Liver (tissue), 9 donors: ENCODE data around the gene TMEM123. TPM values are rescaled to one million over a fixed set of nuclear protein-coding genes. Genes with fewer than 3 reads are reported as not detected.

Source experiments
- DNase-seq: peaks from one replicate; pipeline ENCODE4 v3.0.0-alpha.2; 2017; ENCODE audit warnings: low spot score
- H3K27ac ChIP-seq, 2 donors: one replicate each; pipeline ENCODE4 v1.7.0; 2013; ENCODE audit warnings: inconsistent platforms in 2 of 2, low read length in 2 of 2, control low read depth in 1 of 2, low read depth in 1 of 2, mild to moderate bottlenecking in 1 of 2
- H3K27me3 ChIP-seq, 4 donors: one replicate each; pipeline versions ENCODE4 v1.6.1 to v1.7.0; 2013; ENCODE audit warnings: low read length in 3 of 4, inconsistent platforms in 1 of 4, mild to moderate bottlenecking in 1 of 4, moderate library complexity in 1 of 4; ENCODE audit not compliant: control insufficient read depth in 4 of 4, insufficient read depth in 4 of 4
- H3K36me3 ChIP-seq, 4 donors: one replicate each; pipeline versions ENCODE4 v1.6.1 to v1.7.0; 2013; ENCODE audit warnings: low read length in 3 of 4, mild to moderate bottlenecking in 3 of 4, low read depth in 1 of 4, moderate library complexity in 1 of 4; ENCODE audit not compliant: control insufficient read depth in 4 of 4, insufficient read depth in 3 of 4
- H3K4me1 ChIP-seq, 4 donors: one replicate each; pipeline versions ENCODE4 v1.6.1 to v1.7.0; 2013; ENCODE audit warnings: low read length in 3 of 4, mild to moderate bottlenecking in 3 of 4, moderate library complexity in 1 of 4; ENCODE audit not compliant: control insufficient read depth in 4 of 4, insufficient read depth in 4 of 4
- H3K4me3 ChIP-seq, 3 donors: one replicate each; pipeline versions ENCODE4 v1.6.1 to v1.7.0; 2013; ENCODE audit warnings: low read length in 3 of 3, control low read depth in 1 of 3, low read depth in 1 of 3, mild to moderate bottlenecking in 1 of 3
- H3K9ac ChIP-seq, 2 donors: one replicate each; pipeline ENCODE4 v1.7.0; 2013; ENCODE audit warnings: low read length in 2 of 2, mild to moderate bottlenecking in 2 of 2, moderate library complexity in 2 of 2, control low read depth in 1 of 2, low read depth in 1 of 2
- H3K9me3 ChIP-seq, 4 donors: one replicate each; pipeline versions ENCODE4 v1.6.1 to v1.7.0; 2013; ENCODE audit warnings: low read length in 3 of 4; ENCODE audit not compliant: control insufficient read depth in 4 of 4
- EGR1 ChIP-seq, 2 donors: IDR thresholded peaks; 2 replicates each; pipeline ENCODE4 v1.6.1; 2016 to 2018; ENCODE audit warnings: antibody characterized with exemption in 2 of 2, low read depth in 2 of 2
- FOXA1 ChIP-seq: IDR thresholded peaks from 2 replicates; pipeline ENCODE4 v1.6.1; 2016; ENCODE audit warnings: antibody characterized with exemption
- FOXA2 ChIP-seq: IDR thresholded peaks from 2 replicates; pipeline ENCODE4 v1.6.1; 2016; ENCODE audit warnings: antibody characterized with exemption
- GABPA ChIP-seq, 2 donors: IDR thresholded peaks in 1 of 2; conservative IDR thresholded peaks in 1 of 2; 2 replicates each; pipeline ENCODE4 v1.6.1; 2016; ENCODE audit warnings: antibody characterized with exemption in 2 of 2, mild to moderate bottlenecking in 1 of 2, moderate library complexity in 1 of 2
- HNF4A ChIP-seq, 2 donors: conservative IDR thresholded peaks; 2 replicates each; pipeline ENCODE4 v1.6.1; 2016; ENCODE audit warnings: antibody characterized with exemption in 2 of 2, mild to moderate bottlenecking in 2 of 2
- HNF4G ChIP-seq: IDR thresholded peaks from 2 replicates; pipeline ENCODE4 v1.6.1; 2016; ENCODE audit warnings: antibody characterized with exemption
- JUND ChIP-seq, 2 donors: IDR thresholded peaks; 2 replicates each; pipeline ENCODE4 v1.6.1; 2016; ENCODE audit warnings: antibody characterized with exemption in 2 of 2
- NR2F2 ChIP-seq: IDR thresholded peaks from 2 replicates; pipeline ENCODE4 v1.6.1; 2016; ENCODE audit warnings: antibody characterized with exemption
- RAD21 ChIP-seq, 2 donors: IDR thresholded peaks; 2 replicates each; pipeline ENCODE4 v1.6.1; 2016; ENCODE audit warnings: antibody characterized with exemption in 2 of 2, mild to moderate bottlenecking in 2 of 2
- RXRA ChIP-seq, 2 donors: IDR thresholded peaks; 2 replicates each; pipeline ENCODE4 v1.6.1; 2017 to 2018; ENCODE audit warnings: antibody characterized with exemption in 2 of 2, mild to moderate bottlenecking in 1 of 2
- SP1 ChIP-seq: IDR thresholded peaks from 2 replicates; pipeline ENCODE4 v1.6.1; 2018; ENCODE audit warnings: antibody characterized with exemption, mild to moderate bottlenecking
- TAF1 ChIP-seq: conservative IDR thresholded peaks from 2 replicates; pipeline ENCODE4 v1.6.1; 2016; ENCODE audit warnings: antibody characterized with exemption, mild to moderate bottlenecking
- YY1 ChIP-seq: IDR thresholded peaks from 2 replicates; pipeline ENCODE4 v1.6.1; 2016; ENCODE audit warnings: antibody characterized with exemption, mild to moderate bottlenecking
- WGBS: extraction: QIAGEN DNeasy Blood & Tissue Kit; methylation state at CpG from one replicate; pipeline ENCODE4 v1.1.7; 2013; 5-methylcytosine and 5-hydroxymethylcytosine counted together
- polyA plus RNA-seq, 2 donors: library from polyadenylated mRNA; stranded (reverse) in 1 of 2; unstranded in 1 of 2; fragments of 200-250 nt in 1 of 2; fragments of >200 nt in 1 of 2; fragmentation: Nextera tagmentation in 1 of 2; extraction: Ambion mirVana in 1 of 2; gene quantifications; one replicate each; pipeline versions ENCODE4 v1.2.1 to v1.2.3, GENCODE V29; 2013 to 2015
- total RNA-seq, 2 donors: library from RNA; depleted of rRNA; stranded (reverse); fragments of >200 nt; gene quantifications; one replicate each; pipeline ENCODE4 v1.2.3, GENCODE V29; 2014
- TF ChIP-seq, protein P1 (sequence below): IDR thresholded peaks from 2 replicates; pipeline ENCODE4 v1.6.1; 2016; ENCODE audit warnings: antibody characterized with exemption
- TF ChIP-seq, protein P2 (sequence below): IDR thresholded peaks from 2 replicates; pipeline ENCODE4 v1.6.1; 2016; ENCODE audit warnings: antibody characterized with exemption
- TF ChIP-seq, protein P3 (sequence below): IDR thresholded peaks from 2 replicates; pipeline ENCODE4 v1.6.1; 2016; ENCODE audit warnings: antibody characterized with exemption, mild to moderate bottlenecking
- TF ChIP-seq, protein P4 (sequence below): fragments of 150-350 bp; IDR thresholded peaks from 2 replicates; pipeline ENCODE4 v1.5.1; 2017; ENCODE audit warnings: improper control_type of control experiment, low read depth, low read length; ENCODE audit not compliant: missing input control
- TF ChIP-seq, protein P5 (sequence below): IDR thresholded peaks from 2 replicates; pipeline ENCODE4 v1.6.1; 2016; ENCODE audit warnings: antibody characterized with exemption
- donor health status: healthy.
- donor health status: healthy.
- donor health status: healthy.
- donor health status: healthy.
- donor health status: healthy.

The TMEM123 gene
- total and polyA plus RNA-seq, 4 donors, result 101 to 140 (median 107) TPM

DNA sequence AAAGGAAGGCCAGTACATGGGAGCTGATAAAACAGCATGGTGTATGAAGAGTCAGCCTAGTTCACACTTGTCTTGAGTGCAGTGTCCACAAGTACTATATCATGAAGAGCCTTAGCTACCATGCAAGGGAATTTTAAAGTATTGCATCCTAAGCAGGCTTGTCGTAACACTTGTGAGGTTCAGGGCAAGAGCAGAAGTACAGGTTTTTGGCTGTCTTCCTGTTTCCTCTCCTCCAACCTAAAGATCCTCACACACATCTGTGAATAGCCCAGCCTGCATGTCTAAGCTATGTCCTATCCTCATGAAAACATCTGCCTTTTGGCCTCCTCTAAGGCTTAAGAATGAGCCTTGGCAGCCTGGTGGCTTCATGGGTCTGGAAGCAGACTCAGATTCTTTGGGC, 34.6 kb upstream of the TMEM123 start:
- DNase-seq, result no peak
- Histone ChIP-seq H3K9me3 (no peaks in the 10 kb centered on the region), H3K36me3 (no peaks in the 10 kb centered on the region), H3K27ac (no peak overlapping the region), H3K27me3 (no peaks in the 10 kb centered on the region), H3K9ac (no peak overlapping the region), H3K4me1 (peaks cover 3 to 9% (median 6%) of the 10 kb centered on the region in 4 donors), H3K4me3 (no peak overlapping the region)
- TF ChIP-seq FOXA1 (no peak), FOXA2 (no peak), HNF4G (no peak), RXRA (IDR thresholded peaks at IDR 0.05) (no peak), TAF1 (no peak), NR2F2 (no peak), SP1 (no peak)
- TF ChIP-seq, protein P1, sequence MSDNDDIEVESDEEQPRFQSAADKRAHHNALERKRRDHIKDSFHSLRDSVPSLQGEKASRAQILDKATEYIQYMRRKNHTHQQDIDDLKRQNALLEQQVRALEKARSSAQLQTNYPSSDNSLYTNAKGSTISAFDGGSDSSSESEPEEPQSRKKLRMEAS, result no peak
- TF ChIP-seq, protein P2, sequence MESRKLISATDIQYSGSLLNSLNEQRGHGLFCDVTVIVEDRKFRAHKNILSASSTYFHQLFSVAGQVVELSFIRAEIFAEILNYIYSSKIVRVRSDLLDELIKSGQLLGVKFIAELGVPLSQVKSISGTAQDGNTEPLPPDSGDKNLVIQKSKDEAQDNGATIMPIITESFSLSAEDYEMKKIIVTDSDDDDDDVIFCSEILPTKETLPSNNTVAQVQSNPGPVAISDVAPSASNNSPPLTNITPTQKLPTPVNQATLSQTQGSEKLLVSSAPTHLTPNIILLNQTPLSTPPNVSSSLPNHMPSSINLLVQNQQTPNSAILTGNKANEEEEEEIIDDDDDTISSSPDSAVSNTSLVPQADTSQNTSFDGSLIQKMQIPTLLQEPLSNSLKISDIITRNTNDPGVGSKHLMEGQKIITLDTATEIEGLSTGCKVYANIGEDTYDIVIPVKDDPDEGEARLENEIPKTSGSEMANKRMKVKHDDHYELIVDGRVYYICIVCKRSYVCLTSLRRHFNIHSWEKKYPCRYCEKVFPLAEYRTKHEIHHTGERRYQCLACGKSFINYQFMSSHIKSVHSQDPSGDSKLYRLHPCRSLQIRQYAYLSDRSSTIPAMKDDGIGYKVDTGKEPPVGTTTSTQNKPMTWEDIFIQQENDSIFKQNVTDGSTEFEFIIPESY, result no peak
- TF ChIP-seq, protein P3, sequence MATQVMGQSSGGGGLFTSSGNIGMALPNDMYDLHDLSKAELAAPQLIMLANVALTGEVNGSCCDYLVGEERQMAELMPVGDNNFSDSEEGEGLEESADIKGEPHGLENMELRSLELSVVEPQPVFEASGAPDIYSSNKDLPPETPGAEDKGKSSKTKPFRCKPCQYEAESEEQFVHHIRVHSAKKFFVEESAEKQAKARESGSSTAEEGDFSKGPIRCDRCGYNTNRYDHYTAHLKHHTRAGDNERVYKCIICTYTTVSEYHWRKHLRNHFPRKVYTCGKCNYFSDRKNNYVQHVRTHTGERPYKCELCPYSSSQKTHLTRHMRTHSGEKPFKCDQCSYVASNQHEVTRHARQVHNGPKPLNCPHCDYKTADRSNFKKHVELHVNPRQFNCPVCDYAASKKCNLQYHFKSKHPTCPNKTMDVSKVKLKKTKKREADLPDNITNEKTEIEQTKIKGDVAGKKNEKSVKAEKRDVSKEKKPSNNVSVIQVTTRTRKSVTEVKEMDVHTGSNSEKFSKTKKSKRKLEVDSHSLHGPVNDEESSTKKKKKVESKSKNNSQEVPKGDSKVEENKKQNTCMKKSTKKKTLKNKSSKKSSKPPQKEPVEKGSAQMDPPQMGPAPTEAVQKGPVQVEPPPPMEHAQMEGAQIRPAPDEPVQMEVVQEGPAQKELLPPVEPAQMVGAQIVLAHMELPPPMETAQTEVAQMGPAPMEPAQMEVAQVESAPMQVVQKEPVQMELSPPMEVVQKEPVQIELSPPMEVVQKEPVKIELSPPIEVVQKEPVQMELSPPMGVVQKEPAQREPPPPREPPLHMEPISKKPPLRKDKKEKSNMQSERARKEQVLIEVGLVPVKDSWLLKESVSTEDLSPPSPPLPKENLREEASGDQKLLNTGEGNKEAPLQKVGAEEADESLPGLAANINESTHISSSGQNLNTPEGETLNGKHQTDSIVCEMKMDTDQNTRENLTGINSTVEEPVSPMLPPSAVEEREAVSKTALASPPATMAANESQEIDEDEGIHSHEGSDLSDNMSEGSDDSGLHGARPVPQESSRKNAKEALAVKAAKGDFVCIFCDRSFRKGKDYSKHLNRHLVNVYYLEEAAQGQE, result no peak
- WGBS, result 46% methylated on average over 1 of the region's 1 CpG

DNA sequence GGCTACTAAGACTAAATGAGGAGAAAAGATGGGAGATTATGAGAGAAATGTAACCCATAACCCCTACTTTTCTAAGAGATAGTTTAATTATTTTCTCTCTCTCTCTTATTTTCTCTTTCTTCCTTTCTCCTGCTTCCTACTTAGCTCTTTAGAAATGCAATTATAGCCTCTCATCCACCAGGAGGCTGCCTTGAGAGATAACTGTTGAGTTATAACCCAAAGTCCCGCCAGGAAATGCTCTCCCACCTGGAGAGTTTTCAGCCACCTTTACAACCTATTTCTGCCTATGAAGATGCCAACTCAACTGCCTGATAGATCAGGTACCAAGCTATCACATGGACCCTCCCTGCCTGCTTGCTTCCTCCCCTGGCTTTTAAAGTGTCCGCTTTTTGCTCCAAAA, 34.0 kb upstream of the TMEM123 start:
- H3K9ac ChIP-seq, result no peak overlapping the region
- no peak overlapping the region for H3K4me3 ChIP-seq
- H3K4me1 ChIP-seq, result peaks cover 3 to 9% (median 6%) of the 10 kb centered on the region in 4 donors
- no peak for DNase-seq
- H3K27ac ChIP-seq, result no peak overlapping the region
- no peaks in the 10 kb centered on the region for H3K9me3 ChIP-seq
- WGBS, result 94% methylated on average over 2 of the region's 2 CpGs
- TF ChIP-seq YY1, result no peak
- no peak for TF ChIP-seq HNF4A (conservative IDR thresholded peaks at IDR 0.05)
- TF ChIP-seq SP1, result no peak
- TF ChIP-seq FOXA1, result no peak
- TF ChIP-seq, protein P3, result no peak
- no peak for TF ChIP-seq HNF4G
- TF ChIP-seq, protein P4, sequence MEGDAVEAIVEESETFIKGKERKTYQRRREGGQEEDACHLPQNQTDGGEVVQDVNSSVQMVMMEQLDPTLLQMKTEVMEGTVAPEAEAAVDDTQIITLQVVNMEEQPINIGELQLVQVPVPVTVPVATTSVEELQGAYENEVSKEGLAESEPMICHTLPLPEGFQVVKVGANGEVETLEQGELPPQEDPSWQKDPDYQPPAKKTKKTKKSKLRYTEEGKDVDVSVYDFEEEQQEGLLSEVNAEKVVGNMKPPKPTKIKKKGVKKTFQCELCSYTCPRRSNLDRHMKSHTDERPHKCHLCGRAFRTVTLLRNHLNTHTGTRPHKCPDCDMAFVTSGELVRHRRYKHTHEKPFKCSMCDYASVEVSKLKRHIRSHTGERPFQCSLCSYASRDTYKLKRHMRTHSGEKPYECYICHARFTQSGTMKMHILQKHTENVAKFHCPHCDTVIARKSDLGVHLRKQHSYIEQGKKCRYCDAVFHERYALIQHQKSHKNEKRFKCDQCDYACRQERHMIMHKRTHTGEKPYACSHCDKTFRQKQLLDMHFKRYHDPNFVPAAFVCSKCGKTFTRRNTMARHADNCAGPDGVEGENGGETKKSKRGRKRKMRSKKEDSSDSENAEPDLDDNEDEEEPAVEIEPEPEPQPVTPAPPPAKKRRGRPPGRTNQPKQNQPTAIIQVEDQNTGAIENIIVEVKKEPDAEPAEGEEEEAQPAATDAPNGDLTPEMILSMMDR, result no peak
- TF ChIP-seq TAF1, result no peak
- TF ChIP-seq, protein P2, result no peak
- TF ChIP-seq RAD21 (IDR thresholded peaks at IDR 0.05), result no peak
- TF ChIP-seq, protein P5, sequence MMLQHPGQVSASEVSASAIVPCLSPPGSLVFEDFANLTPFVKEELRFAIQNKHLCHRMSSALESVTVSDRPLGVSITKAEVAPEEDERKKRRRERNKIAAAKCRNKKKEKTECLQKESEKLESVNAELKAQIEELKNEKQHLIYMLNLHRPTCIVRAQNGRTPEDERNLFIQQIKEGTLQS, result no peak
- TF ChIP-seq RXRA (IDR thresholded peaks at IDR 0.05), result no peak
- TF ChIP-seq GABPA (IDR thresholded peaks at IDR 0.05 in 1 of 2, conservative IDR thresholded peaks at IDR 0.05 in 1 of 2), result no peak
- TF ChIP-seq NR2F2, result no peak
- TF ChIP-seq FOXA2, result no peak
- no peak for TF ChIP-seq JUND (IDR thresholded peaks at IDR 0.05)
- TF ChIP-seq, protein P1, result no peak
- TF ChIP-seq EGR1 (IDR thresholded peaks at IDR 0.05; ENCODE audit: low read depth in 2 of 2), result no peak
- no peaks in the 10 kb centered on the region for H3K36me3 ChIP-seq
- no peaks in the 10 kb centered on the region for H3K27me3 ChIP-seq
